Heart right ventricle (tissue), 16 donors: ENCODE results near the gene RELB. TPM values are rescaled to one million over a fixed set of nuclear protein-coding genes. Genes with fewer than 3 reads are reported as not detected.
"Not testable (repeated sequence)": the region's sequence is repeated elsewhere in the genome, so short reads cannot be mapped to it uniquely, and the experiment has no call there.

Experiments used
- ATAC-seq, 8 donors: fragments of 200-7000 bp; cut with Tn5 transposase; one replicate each; pipeline ENCODE4 v1.9.1; 2020; ENCODE audit warnings: mild to moderate bottlenecking in 8 of 8, moderate library complexity in 8 of 8, moderate number of reproducible peaks in 1 of 8
- DNase-seq, 2 donors: peaks; one replicate each; pipeline ENCODE4 v3.0.0-alpha.2; 2020
- H3K27ac ChIP-seq, 10 donors: fragments of 200-600 bp; sonication (generic) in 2 of 10; one replicate each; pipeline versions ENCODE4 v1.5.0 to v1.8.0; 2020 to 2022; ENCODE audit warnings: mild to moderate bottlenecking in 3 of 10
- H3K27me3 ChIP-seq, 7 donors: fragments of 200-600 bp; one replicate each; pipeline ENCODE4 v1.8.0; 2021 to 2022; ENCODE audit warnings: mild to moderate bottlenecking in 2 of 7
- H3K36me3 ChIP-seq, 9 donors: fragments of 200-600 bp; sonication (generic) in 1 of 9; one replicate each; pipeline versions ENCODE4 v1.5.0 to v1.8.0; 2020 to 2022; ENCODE audit warnings: mild to moderate bottlenecking in 2 of 9
- H3K4me1 ChIP-seq, 9 donors: fragments of 200-600 bp; sonication (generic) in 1 of 9; one replicate each; pipeline versions ENCODE4 v1.5.0 to v1.8.0; 2020 to 2022; ENCODE audit warnings: mild to moderate bottlenecking in 4 of 9
- H3K4me3 ChIP-seq, 10 donors: fragments of 200-600 bp; sonication (generic) in 2 of 10; one replicate each; pipeline versions ENCODE4 v1.5.0 to v1.8.0; 2020 to 2022; ENCODE audit warnings: mild to moderate bottlenecking in 7 of 10, moderate library complexity in 2 of 10
- H3K9me3 ChIP-seq, 11 donors: fragments of 200-600 bp in 10 of 11; sonication (generic) in 2 of 11; one replicate each; pipeline versions ENCODE4 v1.5.0 to v1.8.0; 2013 to 2022; ENCODE audit warnings: mild to moderate bottlenecking in 2 of 11, control low read depth in 1 of 11, moderate library complexity in 1 of 11
- CTCF ChIP-seq, 9 donors: fragments of 200-600 bp; sonication (generic) in 2 of 9; IDR thresholded peaks; one replicate each; pipeline versions ENCODE4 v1.5.0 to v1.8.0; 2021 to 2022; ENCODE audit warnings: antibody characterized with exemption in 9 of 9, mild to moderate bottlenecking in 5 of 9, moderate library complexity in 1 of 9
- WGBS, 2 donors: extraction: QIAGEN DNeasy Blood & Tissue Kit; methylation state at CpG; one replicate each; pipeline ENCODE4 v1.1.7; 2013; ENCODE audit warnings: inconsistent platforms in 1 of 2; 5-methylcytosine and 5-hydroxymethylcytosine counted together
- intact Hi-C, 10 donors: fragments of 100-400 bp; cut with DNase I; formaldehyde crosslinking; loops; one replicate each; pipeline versions ENCODE4 v1.11.1 to v1.14.2; 2022
- polyA plus RNA-seq, 2 donors: library from polyadenylated mRNA; stranded (reverse); fragments of 200-250 nt; gene quantifications; one replicate each; pipeline ENCODE4 v1.2.3, GENCODE V29; 2013
- total RNA-seq, 10 donors: library from RNA; stranded (reverse); fragmentation: NEBNext Ultra II Directional in 3 of 10; extraction: Animal tissue kit (Norgen Biotek cat#: 25700) in 3 of 10; gene quantifications; one replicate each; pipeline versions ENCODE4 v1.2.1 to v1.2.4, GENCODE V29; 2021 to 2023
- donor health status: Arrhythmogenic right ventricular cardiomyopathy.
- donor health status: ischemic (EF 13 %, LVEDD 7.1; RV severe dilation, severe dysfunction).
- donor health status: healthy with polysubstance abuse.
- donor health status: DM: no; HTN: yes; CAD: no.
- donor health status: DM: no; HTN: no; CAD: no.
- donor health status: ischemic (EF 25% LVEDD 6.9; RV normal size, moderate dysfunction).
- donor health status: ischemic (EF 25% LVEDD 5.7; RV mildly dilated, moderate dysfunction).
- donor health status: healthy.
- donor health status: DM: yes; HTN: yes; CAD: no.
- donor health status: Ischemic cardiomyopathy.
- donor health status: ischemic (EF 35%, LVEDD 5.7; RV mildly dilated, moderate dysfunction).
- donor health status: nonischemic (EF 11% LVEDD 7.7; RV severe dilation, severe dysfunction).
- donor health status: DM: yes; HTN: yes; CAD: no.
- donor health status: PGD.
- donor health status: ischemic (EF 29% LVEDD 5.4; RV normal size, mild dysfunction).
- donor health status: nonischemic (EF 23%, LVEDD 6.1; RV moderate dilation, normal function).

The RELB gene
- total and polyA plus RNA-seq, 12 donors = 1.3 to 19.3 (median 5.5) TPM

- Histone ChIP-seq H3K4me1 (peaks cover 5 to 16% (median 12%) of the 10 kb centered on the region in 9 donors), H3K27ac (no peak overlapping the region), H3K4me3 (no peak overlapping the region), H3K9me3 (no peaks in the 10 kb centered on the region), H3K27me3 (no peaks in the 10 kb centered on the region), H3K36me3 (peaks cover 0 to 15% (median 0%) of the 10 kb centered on the region in 9 donors)
- no peak for TF ChIP-seq CTCF (IDR thresholded peaks at IDR 0.05)
- DNase-seq (no peak), ATAC-seq (no peak)
- intact Hi-C loops = no loop called here
- WGBS, 2 donors = 85 to 86% methylated on average over 4 of the region's 4 CpGs
These were observed 3.2 kb upstream of the RELB start for GRCh38 chr19:44998025-44998424.

GRCh38 chr19:44999131-44999925 is 1.9 kb upstream of the RELB start:
- H3K4me1 ChIP-seq = peaks cover 5 to 16% (median 12%) of the 10 kb centered on the region in 9 donors
- ATAC-seq, H3K4me3 ChIP-seq, H3K27me3 ChIP-seq, intact Hi-C loops, H3K9me3 ChIP-seq, H3K27ac ChIP-seq, DNase-seq: not testable (repeated sequence)
- H3K36me3 ChIP-seq = peaks cover 0 to 16% (median 0%) of the 10 kb centered on the region in 9 donors
- WGBS, 2 donors = 72 to 79% methylated on average over 12 of the region's 12 CpGs

GRCh38 chr19:45000665-45001064 is 599 bp upstream of the RELB start:
- Histone ChIP-seq H3K27ac (peak overlapping the region in 7 of 10 donors; percentile 65 to 99 (median 98)), H3K36me3 (peaks cover 0 to 29% (median 0%) of the 10 kb centered on the region in 9 donors), H3K4me1 (peaks cover 5 to 16% (median 12%) of the 10 kb centered on the region in 9 donors), H3K4me3 (peak overlapping the region in 7 of 10 donors; percentile 80 to 94 (median 85))
- WGBS, 2 donors = 71 to 78% methylated on average over 19 of the region's 19 CpGs
- intact Hi-C loops = loop anchor here in 1 of 10 donors (2.0 kb wide), 1 partner anchor 46 kb away; the partner anchor contains the start of gene CLPTM1
- H3K9me3 ChIP-seq, H3K27me3 ChIP-seq, ATAC-seq, DNase-seq: not testable (repeated sequence)

GRCh38 chr19:45003485-45003884 is 2.2 kb downstream of the RELB start:
- Histone ChIP-seq H3K27me3 (no peaks in the 10 kb centered on the region), H3K27ac (no peak overlapping the region), H3K9me3 (no peaks in the 10 kb centered on the region), H3K4me3 (no peak overlapping the region), H3K36me3 (peaks cover 0 to 57% (median 0%) of the 10 kb centered on the region in 9 donors), H3K4me1 (peaks cover 5 to 20% (median 12%) of the 10 kb centered on the region in 9 donors)
- intact Hi-C loops = no loop called here
- ATAC-seq = no peak
- 96 to 99% methylated on average over 4 of the region's 4 CpGs for WGBS, 2 donors
- TF ChIP-seq CTCF (IDR thresholded peaks at IDR 0.05) = no peak
- DNase-seq = no peak

- ATAC-seq = no peak
These were observed 4.5 kb downstream of the RELB start for GRCh38 chr19:45005787-45006186.

More at GRCh38 chr19:45005787-45006186, 4.5 kb downstream of the RELB start:
- intact Hi-C loops = no loop called here
- TF ChIP-seq CTCF (IDR thresholded peaks at IDR 0.05) = no peak
- H3K27ac ChIP-seq = no peak overlapping the region
- peaks cover 0 to 76% (median 0%) of the 10 kb centered on the region in 9 donors for H3K36me3 ChIP-seq
- 93 to 96% methylated on average over 9 of the region's 9 CpGs for WGBS, 2 donors
- peaks cover 5 to 17% (median 9%) of the 10 kb centered on the region in 9 donors for H3K4me1 ChIP-seq
- H3K9me3 ChIP-seq = no peaks in the 10 kb centered on the region
- H3K4me3 ChIP-seq = no peak overlapping the region
- no peaks in the 10 kb centered on the region for H3K27me3 ChIP-seq
- no peak for DNase-seq
